Measurements from ENCODE around the gene TSC22D3.

The TSC22D3 gene

DNA sequence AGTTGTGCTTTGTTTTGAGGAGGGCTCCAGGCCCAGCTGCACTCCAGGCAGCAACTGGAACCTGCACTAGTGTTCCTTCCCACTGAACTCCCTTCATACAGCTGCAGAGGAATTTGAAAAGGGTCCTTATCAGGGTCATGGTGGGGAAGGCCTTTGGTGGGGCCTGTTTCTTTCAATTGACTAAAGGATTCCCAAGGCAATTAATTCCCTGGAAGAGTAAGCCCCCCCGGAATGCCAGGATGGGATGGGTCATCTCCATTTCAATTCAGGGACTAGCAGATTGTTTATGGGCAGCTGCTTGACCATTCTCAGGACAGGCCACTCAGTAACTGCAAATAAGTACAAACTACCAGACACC, 45.3 kb downstream of the TSC22D3 start:
- DNase-seq, result no peak

GRCh38 chrX:107729558-107730297, 45.9 kb downstream of the TSC22D3 start:
- no peak for DNase-seq

- no peak for DNase-seq
These were observed 47.1 kb downstream of the TSC22D3 start for GRCh38 chrX:107728371-107729099.

DNA sequence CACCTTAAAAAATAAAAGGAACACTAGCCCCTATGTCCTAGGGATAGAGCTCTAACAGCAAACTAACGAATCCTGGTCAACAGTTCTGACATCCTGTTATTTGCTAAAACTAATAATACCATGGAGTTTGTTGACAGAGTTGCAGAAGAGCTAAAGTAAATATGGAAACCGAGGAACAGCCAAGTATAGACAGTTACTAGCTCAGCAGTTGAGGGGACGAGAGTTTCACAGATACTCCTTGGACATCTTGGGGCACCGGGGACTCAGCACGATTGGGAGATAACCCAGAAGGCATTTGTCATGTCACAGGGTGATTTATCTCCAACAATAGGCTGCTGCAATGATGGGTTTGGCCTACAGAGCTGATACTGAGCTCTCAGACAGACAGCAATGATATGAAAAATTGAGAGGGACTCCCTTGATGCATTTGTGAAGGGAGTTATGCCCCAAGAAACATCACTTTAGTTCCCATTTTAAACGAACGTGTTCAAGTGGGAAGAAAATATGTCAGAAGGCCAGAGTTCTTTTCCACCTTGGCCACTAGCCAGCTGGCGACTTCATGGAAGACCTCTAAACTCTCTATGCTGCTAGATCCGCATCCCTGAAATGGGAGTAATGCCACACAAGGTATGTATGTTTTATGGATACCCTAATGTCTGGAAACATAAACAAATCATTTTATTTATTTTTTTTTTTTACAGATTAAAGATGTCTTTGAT, 48.6 kb downstream of the TSC22D3 start:
- DNase-seq, result no peak

DNA sequence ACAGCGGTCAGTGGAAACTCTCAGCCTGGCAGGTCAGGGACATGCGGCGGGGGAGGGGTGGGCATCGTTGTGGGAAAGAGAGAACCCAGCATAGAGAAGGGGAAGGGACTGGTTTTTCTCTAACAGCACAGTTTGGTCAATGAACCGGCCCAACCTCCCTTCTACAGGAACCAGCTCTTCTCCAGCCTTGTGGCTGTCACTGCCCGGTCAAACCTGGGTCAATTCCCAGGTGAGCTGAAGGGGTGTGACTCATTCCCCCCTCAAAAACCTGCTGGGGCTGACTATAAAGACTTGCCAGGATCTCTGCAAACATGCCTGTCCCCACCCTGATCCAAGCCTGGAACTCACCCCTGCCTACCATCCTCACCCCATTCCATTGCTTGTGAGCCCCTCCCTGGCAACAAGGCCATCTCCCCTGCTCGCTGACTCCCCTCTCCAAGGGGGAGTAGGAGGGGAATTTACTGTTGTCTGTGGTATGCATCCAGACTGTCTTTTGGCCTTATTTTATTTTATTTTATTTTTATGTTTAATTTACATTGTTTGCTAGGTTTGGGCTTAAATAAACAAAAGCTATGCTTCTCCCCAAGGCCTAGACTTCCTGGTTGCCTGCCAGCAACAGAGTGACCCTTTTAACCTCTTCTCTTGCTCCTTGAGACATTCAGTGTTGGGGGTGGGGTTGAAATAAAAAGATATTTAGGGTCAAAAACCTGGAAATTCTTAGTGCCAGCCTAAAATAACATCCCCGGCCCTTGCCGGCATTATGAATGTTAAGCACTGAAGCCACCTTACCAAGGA, 49.6 kb downstream of the TSC22D3 start:
- DNase-seq, result no peak

DNA sequence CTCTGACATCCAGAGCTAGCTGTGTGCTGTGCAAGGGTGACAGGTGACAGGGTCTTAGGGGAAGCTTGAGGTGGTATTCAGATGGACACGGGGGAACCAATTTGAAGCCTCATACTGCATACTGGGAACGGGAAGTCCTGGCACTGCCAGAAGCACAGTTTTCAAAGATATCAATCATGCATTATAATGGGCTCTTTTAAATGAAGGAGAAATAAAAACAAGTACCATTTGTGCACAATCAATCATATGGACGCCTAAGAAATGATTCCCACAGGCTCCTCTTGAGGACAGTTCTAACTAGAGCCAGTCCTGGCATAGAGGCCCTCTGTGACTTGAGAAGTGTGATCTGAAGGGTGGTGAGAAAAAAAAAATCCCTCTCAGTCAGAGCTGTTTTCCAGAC, 50.9 kb downstream of the TSC22D3 start:
- no peak for DNase-seq

DNA sequence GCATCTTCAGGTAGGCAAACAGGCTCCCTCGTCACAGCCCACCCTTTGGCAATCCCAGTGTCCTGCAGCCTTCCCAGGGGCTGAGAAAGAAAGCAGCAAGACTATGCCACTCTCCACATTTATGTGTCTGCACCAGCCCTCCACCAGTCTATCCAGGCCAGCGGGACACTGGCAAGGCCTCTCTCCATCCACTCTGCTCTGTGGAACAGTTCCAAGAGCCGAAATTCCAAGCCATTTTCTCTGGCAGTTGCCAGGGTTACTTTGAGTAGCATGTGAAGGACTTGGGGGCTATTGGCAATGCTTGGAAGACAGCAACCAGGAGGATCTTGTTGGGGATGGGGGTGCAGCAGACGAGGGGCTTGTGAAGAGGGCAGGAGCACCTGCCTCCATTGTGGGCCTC, 52.1 kb downstream of the TSC22D3 start:
- no peak for DNase-seq

DNA sequence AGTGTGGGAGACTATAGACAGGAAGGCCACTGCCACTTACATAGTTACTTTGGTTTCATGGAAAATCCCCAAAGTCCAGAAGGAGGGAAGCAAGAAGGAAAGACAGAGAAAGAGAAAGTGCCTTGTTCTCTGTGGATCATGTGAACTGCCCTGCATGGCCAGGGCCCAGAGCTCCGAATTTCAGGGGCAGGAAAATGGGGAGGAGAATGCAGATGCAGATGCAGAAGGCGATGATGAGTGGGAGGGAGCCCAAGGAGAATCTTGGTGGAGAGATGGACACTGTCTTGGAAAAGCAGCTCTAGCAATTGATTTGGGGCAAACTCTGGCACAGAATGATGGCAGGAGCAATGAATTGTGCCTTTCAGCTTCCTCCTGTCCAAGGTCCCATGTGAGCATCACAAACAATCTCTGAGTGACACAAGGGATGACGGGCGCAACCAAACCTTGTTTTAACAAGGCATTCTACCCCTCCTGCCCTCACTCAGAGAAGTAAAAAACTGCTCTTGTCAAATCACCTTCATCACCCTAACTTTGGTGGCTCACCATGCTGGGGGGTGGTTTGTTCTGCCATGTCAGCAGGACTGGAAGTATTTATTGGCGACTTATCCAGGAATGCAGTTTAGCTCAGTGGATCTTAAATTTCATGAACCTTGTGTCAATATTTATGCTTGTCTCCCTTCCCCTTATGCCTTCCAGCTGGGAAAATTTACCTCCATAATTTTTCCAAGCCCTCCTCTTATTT, 53.5 kb downstream of the TSC22D3 start:
- DNase-seq, result no peak

DNA sequence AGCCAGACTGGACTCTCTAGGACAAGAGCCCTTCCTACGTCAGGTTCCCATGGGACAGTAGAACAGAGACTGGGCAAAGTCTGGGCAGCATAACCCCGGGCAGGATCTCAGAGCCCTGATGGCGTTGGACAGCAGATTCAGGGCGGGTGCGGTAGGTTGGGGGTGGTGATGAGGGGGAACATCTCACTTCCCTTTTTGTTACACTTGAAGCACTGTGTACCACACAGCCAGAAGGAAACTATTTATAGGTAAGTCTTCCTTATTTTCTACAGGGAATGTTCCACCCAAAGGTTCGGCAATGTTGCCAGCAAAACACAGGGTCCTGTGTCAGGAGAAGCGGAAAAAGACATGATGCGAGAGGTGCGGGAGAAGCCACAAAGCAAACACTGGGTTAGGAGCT, 54.3 kb downstream of the TSC22D3 start:
- no peak for DNase-seq

- peak; percentile 84 for DNase-seq
These were observed 57.4 kb downstream of the TSC22D3 start for GRCh38 chrX:107718156-107718621.

DNA sequence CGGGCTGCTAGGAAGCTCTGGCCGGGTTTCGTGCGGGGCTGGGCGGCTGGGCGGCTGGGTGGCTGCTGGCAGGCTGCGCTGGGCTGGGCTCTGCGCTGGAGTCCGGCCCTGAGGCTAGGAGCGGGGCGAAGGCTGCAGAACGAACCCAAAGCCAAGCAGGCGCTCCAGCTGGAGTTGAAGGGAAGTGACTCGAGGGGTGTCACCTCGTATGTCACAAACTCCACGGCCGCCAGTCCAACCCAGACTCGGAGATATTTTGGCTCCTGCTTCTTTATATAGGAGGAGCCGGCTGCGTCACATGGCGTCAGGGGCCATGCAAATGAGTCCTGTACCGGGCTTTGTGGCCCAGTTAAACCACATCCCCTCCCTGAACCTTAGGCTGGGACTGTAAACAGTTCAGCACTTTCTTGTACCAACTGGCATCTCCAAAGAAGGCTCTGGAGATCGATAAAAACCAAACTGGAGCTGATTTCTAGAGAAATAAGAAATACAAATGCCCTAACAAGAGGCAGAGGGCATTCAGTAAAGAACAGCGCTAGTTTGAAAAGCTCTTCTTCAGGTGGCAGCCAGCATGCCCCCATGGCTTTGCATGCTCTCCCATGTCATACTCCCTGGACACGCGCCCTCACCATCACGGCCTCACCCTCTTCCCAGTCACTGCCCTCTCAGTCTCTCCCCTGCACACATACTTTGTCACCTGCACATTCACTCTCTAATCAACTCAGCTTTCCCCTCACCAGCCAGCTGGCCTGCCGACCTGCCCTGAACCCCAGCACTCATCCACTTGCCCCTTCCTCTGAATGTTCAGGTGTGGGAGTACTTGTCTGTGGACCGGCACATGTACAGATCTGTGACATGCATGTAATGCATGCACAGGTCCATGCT, 58.5 kb downstream of the TSC22D3 start:
- DNase-seq, result peak; percentile 88

DNA sequence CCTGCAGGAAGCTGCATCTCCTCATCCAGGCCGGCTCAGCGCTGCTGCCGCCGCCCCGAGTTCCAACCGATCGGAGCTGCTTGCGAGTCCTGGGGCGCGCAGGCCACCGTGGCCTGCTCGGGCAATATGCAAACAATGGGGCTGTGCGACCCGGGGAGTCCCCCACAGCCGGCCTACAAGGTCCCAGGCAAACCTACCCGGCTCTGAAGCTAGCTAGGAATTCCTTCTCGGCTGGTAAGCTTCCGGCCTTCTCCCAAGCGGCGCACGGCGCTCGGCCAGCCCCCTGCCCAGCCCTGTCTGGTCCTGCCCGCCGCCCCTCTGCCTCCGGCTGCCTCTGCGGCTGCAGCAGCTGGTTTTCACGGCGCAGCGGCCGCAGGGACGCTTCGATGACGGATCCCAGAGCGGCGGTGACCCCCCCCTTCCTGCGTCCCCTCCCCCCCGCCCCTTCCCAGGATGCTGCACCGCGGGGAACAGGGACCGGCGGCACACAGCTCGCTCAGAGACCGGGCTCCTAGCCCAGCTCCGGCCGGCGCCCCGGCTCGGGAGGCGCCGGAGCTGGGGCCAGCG, 59.4 kb downstream of the TSC22D3 start:
- peak; percentile 42 for DNase-seq

- peak; percentile 23 for DNase-seq
These were observed 60.1 kb downstream of the TSC22D3 start for GRCh38 chrX:107715331-107716117.

DNA sequence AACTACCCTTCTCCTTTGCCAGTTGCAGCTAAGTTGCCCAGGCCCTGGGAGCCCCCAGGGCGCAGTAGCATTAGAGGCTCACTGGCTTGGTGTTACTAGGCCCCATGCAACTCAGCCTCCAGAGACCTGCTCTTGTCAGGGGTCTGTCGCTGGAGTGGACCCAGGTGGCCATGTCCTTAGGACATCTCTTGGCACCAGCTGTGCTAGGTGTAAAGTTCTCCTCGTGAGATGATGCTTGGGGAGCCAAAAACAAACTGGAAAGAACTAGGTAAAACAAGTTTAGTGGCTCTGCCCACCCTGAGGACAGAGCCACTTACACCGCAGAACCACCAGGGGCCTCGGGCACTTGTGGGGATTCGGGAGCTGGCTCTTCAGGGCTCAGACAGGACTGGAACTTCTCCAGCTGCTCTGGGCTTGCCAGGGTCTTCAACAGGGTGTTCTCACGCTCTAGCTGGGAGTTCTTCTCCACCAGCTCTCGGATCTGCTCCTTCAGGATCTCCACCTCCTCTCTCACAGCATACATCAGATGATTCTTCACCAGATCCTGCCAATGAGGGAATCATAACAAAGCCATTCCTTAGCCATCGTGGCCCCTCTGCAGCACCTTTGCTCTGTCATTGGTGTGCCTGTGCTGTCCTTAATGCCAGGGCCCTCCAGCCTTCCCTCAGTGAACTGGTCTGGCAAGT, 61.2 kb downstream of the TSC22D3 start:
- no peak for DNase-seq

DNA sequence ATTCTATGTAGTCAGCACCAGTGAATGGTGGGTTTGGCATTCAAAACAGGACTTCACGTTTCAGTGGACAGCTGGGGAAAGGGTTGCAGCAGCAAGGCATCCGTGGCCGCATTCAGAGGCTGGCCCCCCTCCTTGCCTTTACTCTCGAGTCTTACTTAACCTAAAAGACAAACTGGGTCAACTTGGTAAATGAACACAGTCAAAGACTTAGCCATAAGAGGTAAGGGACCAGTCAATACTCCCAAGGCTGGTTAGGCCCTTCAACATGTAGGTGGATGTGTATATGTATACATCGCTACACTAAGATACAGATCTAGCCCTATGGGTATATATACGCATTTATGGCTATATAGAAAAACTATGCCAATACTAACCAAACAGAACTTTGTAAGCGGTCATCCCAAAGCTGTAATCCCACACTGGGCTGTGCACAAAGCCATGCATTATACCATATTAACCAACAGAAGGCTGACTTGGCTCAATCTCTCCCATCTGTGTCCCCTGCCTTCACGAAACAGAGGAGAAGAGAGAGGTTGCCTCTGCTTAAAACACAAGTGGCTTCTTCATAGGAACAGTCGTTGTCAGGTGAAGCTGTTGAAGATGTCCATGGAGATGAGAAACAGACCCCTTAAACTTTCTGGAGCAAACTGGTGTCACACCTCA, 61.9 kb downstream of the TSC22D3 start:
- DNase-seq, result no peak

- no peak for DNase-seq
These were observed 62.4 kb downstream of the TSC22D3 start for GRCh38 chrX:107713203-107713542.

GRCh38 chrX:107712231-107713202, 63.1 kb downstream of the TSC22D3 start:
- peak; percentile 26 for DNase-seq
